ENCODE data around the gene SHISA7.
A peak's percentile ranks its signal among the peaks of the same experiment; 100 is the strongest.
"Not testable (repeated sequence)": the region's sequence is repeated elsewhere in the genome, so short reads cannot be mapped to it uniquely, and the experiment has no call there.

SHISA7 gene

DNA sequence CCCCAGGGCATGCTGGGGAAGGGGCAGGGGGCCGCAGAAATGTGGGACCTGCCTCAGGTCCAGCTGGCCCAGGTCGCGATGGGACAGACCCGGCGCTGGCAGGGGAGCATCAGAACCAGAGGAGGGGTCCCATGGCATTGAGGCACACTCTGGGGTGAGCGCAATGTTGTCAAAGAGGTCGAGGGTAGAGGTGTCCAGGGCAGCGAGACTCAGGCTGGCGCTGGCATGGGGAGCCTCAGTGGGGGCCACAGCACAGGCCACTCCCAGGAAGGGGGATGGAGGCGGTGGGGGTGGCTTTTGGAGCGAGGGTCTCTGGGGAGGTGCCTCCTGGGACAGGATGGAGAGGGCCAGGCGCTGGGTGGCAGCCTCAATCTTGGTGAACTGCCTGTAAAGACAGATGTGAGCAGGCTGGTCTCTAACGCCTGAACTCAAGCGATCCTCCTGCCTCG, 20.5 kb upstream of the SHISA7 start:
- no peak for DNase-seq (ENCODE audit: low read depth)

- no peak for DNase-seq (ENCODE audit: low read depth)
These were observed 19.6 kb upstream of the SHISA7 start for GRCh38 chr19:55462722-55463121.

DNA sequence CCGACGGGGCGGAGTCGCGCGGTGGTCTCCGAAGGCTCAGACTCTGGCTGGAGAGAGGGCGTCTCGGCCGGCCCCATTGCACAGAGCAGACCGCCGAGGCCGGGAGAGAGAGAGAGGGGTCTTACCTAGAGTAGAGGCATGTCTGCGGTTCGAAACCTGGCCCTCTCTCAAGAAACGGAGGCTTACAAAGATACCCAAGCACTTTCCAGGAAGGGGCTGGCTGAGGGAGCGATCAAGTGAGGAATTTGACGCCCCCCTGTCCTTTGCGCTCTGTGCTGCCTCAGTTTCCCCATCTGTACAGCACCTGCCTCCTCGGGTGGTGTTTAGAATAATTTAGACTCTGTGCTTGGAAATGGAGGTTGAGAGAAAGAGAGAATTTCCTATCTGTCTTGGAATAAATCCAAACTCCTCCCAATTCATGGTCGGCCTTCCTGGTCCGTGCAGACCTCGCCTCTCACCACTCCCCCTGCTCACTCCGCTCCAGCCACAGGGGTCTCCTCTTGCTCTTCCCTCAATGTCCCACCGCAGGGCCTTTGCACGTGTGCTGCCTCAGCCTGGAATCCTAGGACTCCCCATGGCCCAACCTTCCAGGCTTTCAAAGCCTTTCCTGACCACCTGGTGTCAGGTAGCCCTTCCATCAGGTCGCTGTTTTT, 19.0 kb upstream of the SHISA7 start:
- DNase-seq (ENCODE audit: low read depth), result no peak

- peak; percentile 100 for DNase-seq (ENCODE audit: low read depth)
These were observed 18.3 kb upstream of the SHISA7 start, which contains the start of gene ISOC2 for GRCh38 chr19:55461259-55461973. Gene ISOC2, minus strand, starts transcription at chr19:55461642. Its CDS starts 5,156 bp downstream, at chr19:55456486.

GRCh38 chr19:55460670-55461258, 17.7 kb upstream of the SHISA7 start:
- no peak for DNase-seq (ENCODE audit: low read depth)

DNA sequence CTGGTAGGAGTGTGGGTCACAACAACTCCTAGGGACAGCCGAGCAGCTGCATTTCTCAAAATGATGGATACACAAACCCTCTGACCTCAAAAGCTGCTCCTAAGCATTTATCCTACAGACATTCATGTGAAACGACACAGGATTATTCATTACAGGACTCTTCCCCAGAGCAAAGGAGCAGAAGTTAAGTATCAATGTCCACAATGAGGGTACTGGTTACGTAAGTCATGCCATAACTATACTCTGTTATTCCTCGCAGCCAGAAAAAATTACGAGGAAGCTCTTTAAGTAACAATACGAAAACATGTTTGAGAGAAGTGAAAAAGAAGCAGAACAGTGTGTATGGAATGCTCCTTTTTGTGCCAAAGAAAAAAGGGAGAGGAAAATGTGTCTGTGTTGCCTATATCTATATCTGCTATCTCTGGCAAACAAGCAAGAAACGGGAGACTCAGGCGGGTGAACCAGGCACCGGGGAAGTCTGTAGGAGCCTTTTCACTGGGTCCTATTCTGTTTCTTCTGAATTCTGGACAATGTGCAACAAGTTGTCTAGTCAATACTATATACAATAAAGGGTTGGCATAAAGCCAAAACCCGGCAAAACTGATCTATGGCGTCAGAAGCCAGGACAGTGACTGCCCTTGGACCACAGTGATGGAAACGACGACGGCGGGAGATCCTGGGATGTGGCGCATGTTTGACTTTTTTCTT, 17.0 kb upstream of the SHISA7 start:
- DNase-seq (ENCODE audit: low read depth), result no peak

DNA sequence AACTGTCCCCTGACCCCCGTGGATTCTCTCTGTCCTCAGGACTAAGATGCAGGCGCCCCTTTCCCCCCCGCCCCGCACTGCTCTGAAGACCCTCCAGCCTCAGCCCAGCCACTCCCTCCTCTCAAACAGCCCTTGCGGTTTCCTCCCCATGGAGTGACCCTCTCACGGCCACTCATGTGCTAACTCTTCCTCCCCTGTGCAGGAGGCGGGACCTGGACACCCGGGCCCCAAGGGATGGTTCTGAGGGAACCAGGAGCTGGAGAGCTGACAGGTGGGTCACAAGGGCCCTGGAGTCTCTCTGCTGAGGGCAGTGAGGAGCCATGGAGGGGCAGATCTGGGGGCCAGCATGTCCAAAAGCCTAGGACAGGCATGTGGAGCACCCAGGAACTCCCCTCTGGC, 16.4 kb upstream of the SHISA7 start:
- no peak for DNase-seq (ENCODE audit: low read depth)

DNA sequence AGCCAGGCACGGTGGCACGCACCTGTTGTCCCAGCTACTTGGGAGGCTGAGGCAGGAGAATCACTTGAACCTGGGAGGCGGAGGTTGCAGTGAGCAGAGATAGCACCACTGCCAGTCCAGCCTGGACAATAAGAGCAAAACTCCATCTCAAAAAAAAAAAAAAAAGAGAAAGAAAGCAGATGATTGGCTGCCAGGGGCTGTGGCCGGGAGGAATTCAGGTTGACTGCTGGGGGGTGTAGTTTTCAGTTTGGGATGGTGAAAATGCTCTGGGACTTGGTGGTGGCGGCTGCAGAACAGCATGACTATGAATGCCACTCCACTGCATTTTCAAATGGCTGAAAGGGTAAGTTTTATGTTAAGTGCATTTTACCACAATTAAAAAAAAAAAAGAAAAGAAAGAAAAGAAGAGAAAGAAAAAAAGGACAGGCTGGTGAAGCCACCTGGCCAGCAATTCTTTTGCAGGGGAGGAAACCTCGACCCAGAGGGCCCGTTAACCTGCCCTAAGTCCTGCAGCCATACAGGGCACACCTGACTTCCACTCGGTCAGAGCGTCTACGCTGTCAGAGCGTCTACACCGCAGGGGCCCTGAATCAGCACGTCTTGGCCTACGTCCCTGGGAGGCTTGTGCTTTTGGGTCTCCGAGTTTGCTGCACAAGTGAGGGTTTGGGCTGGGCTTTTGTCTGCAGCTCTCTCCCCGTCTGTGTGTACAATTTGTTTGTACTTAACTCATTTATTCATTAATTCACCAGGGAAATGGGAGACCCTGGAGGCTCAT, 14.8 kb upstream of the SHISA7 start:
- no peak for DNase-seq (ENCODE audit: low read depth)

GRCh38 chr19:55456347-55456746, 13.2 kb upstream of the SHISA7 start:
- DNase-seq (ENCODE audit: low read depth), result no peak

DNA sequence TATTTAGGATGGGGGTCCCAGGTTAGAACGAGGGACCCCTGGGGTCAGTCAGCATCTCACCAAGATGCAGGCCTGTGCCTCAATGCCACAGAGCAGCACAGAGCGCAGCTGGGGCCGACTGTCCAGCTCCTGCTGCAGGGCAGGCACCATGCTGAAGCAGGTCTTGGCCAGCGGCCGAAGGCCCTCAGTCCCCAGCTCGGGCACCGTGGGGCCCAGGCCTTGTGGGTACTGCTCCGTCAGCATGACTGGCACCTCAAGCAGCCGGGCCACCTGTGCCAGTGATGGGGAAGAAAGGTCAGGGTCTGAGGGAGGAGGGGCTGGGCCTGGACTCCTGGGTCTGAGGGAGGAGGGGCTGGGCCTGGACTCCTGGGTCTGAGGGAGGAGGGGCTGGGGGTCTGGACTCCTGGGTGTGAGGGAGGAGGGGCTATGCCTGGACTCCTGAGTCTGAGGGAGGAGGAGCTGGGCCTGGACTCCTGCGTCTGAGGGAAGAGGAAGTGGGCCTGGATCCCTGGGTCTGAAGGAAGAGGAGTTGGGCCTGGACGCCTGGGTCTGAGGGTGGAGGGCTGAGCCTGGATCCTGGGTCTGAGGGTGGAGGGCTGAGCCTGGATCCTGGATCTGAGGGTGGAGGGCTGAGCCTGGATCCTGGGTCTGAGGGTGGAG, 12.6 kb upstream of the SHISA7 start:
- DNase-seq (ENCODE audit: low read depth), result no peak

DNA sequence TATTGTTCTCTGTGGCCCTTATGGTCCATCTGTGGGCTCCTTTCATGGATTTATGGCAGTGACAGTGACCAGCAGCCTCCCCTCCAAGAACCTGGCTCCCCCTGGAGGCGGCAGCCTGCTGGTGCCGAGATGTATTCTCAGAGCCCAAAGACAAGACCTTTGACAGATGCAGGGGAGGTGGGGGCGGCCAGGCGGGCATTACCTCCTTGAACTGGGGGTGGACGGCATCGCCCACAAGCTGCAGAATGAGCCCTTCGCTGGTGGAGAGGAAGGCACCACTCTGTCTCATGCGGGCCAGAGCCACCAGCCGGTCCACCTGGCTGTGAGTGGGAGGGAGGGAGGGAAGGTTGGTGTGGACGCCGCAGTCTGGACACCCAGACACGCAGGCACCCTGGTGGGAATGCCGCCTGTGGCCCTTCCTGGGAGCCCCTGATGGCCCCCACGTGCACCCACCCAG, 11.7 kb upstream of the SHISA7 start:
- DNase-seq (ENCODE audit: low read depth), result no peak

GRCh38 chr19:55453511-55454260, 10.6 kb upstream of the SHISA7 start:
- DNase-seq (ENCODE audit: low read depth), result no peak

GRCh38 chr19:55452749-55453346, 9.7 kb upstream of the SHISA7 start:
- peak; percentile 17 for DNase-seq (ENCODE audit: low read depth)

DNA sequence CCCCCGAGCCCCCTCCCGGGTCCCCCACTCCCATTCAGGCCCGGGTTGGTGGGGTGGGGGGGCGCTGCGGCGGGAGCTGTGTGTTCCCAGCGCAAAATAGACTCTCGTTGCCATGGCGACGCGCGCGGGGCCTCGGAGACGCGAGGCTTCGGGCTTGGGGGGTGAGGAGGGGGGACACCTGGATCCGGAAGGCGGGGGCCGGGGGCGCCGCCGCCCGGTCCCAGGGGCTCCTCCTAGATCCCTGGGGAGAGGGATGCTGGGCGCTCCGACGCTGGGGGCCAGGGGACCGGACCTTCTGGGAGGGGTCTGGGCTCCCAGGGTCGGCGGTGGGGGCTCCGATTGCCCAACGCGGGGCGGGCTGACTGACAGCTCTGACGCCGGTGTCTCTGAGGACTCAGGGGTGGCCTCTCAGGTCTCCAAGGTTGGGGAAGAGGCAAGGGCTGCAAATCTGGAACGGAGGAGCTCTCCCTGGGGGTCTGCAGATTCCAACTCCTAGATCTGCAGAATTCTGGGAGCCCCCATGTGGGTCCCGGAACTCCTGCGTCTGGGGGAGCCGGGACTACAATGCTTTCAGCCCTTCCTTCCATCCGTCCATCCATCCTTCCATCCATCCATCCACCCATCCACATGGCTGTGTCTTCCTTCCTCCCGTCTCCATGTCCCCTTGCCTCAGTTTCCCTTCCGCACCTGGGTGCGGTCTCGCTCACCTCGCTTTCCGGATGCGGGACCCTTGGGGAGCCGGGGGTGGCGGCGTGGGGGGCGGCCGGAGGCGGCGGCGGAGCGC, 9.1 kb upstream of the SHISA7 start:
- DNase-seq (ENCODE audit: low read depth), result peak; percentile 20

GRCh38 chr19:55451163-55451964, 8.3 kb upstream of the SHISA7 start:
- no peak for DNase-seq (ENCODE audit: low read depth)

GRCh38 chr19:55449469-55449868, 6.4 kb upstream of the SHISA7 start:
- DNase-seq (ENCODE audit: low read depth), result no peak

- DNase-seq (ENCODE audit: low read depth), result not testable (repeated sequence)
These were observed 5.0 kb upstream of the SHISA7 start for GRCh38 chr19:55448175-55448490.

DNA sequence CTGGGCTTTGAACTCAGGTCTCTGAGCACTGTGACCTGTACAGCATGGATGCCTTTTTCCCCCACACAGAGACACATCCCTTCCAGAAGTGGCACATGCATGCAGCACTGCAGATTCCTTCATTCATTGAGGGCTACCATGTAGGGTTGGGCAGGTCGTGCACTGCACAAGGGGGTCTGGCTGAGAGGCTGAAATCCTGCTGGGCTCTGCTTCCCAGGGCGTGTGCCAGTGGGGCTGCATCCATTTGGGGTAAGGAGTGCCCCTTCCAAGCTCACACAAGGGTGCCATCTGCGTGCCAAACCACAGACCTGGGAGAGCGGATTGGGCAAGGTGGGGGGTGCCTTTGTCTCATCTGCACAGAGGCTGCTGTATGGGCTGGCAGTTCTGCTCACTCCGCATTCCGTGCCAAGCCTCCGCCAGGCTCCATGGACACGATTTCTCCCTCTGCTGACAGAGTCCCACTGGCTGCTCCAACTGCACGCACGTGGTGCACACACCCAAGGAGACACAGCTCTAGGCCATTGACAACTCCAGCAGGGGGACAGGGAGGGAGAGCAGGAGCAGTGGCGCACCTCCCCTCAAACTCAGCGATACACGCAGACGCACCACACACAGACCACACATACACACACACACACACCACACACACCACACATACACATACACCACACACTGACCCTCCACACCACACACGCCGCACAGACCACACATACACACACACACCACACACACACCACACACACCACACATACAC, 4.5 kb upstream of the SHISA7 start:
- no peak for DNase-seq (ENCODE audit: low read depth)

Measured in T-helper 22 cell (primary cell).